HG02571 (cell line): ENCODE results near the gene ZNF835.
"Not testable (repeated sequence)": the region's sequence is repeated elsewhere in the genome, so short reads cannot be mapped to it uniquely, and the experiment has no call there.

Source experiments
- ATAC-seq: cut with Tn5 transposase; IDR thresholded peaks from one replicate; pipeline ENCODE4 v1.9.1; 2021; ENCODE audit warnings: mild to moderate bottlenecking, moderate library complexity; ENCODE audit not compliant: unreplicated experiment

ZNF835 gene

DNA sequence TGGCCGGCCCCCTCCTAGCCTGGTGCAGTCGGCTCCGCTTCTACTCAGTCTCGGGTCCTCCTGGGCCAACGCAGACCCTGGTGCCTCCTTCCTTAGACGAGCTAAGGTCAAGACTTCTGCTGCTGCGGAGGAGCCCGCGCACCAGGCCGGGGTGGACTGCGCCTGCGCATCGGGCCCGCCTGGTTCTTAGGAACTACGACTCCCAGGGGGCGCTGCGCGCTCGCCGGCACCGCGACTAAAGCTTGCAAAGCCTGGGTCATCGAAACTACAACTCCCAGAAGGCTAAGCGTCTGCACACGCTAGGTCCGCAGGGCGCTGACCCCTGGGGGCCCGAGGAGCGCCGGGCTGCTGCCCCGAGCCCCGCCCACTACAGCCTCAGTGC is at the start of gene ZNF835:
Gene ZNF835, minus strand, starts transcription at position 145 of the 382 bp plus-strand sequence. CDS start 6,559 bp downstream, outside the sequence.
- no peak for ATAC-seq

DNA sequence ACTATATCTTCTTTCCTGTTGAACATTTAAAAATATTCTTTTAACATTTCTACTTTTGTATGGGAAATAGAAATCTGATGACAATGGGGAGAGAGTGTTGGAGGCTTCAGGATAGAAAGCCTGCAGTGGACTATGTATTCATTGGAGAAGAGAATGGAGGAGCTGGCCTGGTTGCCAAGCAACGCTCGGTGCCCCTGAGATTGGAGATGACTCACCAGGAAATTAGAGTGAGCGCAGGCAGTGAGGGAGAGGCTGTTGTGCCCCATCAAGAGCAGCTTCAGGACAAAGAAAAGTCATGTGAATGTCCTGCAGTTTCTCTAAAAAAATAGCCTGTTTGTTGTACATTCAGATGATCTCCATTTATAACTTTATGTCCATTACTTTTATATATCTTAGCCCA is 48.7 kb upstream of the ZNF835 start:
- no peak for ATAC-seq

DNA sequence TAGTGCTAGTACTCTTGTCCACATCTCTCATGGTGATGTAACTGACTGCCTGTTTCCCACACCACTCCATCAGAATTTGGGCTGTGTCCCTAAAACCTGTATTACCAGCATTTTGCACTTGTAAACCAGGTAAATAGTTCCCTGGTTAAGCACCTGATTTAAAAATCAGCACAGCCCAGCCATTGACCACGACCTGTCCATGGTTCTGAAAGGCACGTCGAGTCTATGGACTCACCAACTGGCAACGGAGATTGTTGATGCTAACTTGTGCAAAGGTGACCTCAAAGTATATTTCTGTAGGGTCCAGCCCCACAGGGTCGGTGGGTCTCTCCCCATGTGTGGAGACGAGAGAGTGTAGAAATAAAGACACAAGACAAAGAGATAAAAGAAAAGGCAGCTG is 46.7 kb upstream of the ZNF835 start:
- ATAC-seq = no peak

DNA sequence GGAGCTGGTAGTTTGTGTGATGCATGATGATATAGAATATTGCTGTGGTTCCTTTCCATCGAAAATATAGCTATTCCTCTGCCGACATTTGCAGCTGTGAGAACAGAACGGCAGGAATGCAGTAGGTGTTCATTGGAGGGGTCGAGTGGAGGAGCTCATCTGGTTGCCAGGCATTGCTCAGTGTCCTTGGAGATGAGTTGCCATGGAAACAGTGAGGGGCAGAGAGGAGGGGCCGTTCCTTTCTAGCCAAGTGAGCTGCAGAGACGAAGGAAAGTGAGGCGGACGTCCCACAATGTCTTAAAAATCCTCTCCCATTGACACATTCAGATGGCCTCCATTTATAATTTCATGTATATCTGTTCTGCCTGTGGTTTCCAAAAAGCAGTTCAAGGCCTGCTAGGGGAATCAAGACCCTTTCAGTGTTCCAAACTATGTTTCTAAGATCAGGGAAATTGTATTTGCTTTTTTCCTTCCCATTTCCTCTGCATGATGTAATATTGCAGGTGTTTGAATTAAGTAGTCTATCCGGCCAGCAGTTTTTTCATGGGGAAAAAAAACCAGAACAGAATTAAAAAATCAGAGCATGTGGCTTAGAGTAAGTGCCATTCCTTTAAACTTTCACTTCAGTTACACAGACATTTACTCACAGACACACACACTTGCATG is 41.2 kb upstream of the ZNF835 start:
- no peak for ATAC-seq

DNA sequence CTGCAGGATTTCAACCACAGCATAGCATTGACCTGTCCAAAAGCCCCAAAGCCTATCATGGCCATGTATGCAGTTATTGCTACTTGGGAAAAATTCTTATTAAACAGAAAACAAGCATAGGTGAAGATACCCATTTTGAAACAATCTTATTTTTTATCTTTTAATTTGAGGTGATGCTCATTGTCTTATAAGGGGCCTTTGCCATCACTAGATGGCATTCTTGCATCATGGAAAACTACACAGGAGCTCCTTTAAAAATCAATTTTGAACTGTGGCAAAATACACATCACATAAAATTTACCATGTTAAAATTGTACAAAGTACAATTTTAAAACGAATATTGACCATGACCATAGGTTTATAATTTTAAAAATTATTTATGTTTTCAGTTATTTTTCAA is 38.9 kb upstream of the ZNF835 start:
- ATAC-seq = no peak

DNA sequence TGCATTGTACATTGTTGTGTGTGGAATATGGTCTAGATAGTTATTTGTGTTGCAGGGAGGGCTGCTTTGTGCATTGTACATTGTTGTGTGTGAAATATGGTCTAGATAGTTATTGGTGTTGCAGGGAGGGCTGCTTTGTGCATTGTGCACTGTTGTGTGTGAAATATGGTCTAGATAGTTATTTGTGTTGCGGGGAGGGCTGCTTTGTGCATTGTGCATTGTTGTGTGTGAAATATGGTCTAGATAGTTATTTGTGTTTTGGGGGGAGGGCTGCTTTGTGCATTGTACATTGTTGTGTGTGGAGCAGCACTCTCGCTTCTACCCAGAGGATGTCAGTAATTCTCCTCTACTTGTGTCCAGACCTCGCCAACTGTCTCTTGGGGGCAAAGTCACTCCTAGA is 36.3 kb upstream of the ZNF835 start:
- ATAC-seq = no peak

DNA sequence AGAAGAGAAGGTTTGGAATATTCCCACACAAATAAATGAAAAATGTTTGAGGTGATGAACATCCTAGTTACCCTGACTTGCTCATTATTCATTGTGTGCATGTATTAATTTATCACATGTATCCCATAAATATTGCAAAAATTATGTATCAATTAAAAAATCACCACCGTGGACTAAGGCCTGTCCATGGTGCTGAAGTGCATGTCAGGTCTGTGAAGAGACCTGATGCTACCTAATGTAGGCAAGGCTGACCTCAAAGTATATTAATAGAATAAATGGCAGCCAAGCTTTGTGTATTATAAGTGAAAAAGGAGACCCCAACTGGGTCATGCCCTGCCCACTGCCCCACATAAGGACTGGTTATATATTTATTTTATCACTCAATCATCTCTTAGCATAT is 34.4 kb upstream of the ZNF835 start:
- ATAC-seq = no peak

DNA sequence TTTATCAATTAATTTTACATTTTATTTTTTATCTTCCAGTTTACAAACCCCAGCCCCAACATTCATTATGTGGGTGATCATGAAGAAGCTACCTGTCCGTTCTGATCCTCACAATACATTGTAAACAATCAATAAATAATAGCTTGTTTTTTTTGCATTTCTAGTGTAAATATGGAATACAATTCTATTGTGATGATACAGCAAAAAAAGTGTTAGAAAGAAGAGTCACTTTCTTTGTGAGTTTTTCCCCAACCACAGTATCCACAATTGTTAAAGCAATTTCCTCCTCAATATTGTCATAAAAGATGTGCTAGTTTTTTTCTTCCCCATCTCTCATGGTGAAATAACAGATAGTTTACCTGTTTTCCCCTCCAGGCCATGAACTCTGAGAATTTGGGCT is 30.3 kb upstream of the ZNF835 start:
- ATAC-seq = no peak

DNA sequence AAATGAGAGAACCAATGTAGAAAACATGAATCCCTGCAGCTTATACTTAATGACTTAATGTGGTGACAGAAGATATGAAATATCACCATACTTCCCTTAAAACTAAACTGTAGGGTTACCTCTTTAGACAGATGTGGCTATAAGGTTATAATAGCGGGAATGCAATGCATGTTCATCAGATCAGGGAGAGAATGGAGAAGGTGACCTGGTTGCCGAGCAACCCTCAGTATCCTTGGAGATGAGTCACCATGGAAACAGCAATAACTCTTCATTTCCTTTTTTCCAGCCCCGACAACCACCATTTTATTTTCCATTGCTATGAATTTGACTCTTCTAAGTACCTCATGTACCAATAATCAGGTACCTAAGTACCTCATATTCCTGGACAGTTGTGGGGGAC is 28.0 kb upstream of the ZNF835 start:
- ATAC-seq = no peak

DNA sequence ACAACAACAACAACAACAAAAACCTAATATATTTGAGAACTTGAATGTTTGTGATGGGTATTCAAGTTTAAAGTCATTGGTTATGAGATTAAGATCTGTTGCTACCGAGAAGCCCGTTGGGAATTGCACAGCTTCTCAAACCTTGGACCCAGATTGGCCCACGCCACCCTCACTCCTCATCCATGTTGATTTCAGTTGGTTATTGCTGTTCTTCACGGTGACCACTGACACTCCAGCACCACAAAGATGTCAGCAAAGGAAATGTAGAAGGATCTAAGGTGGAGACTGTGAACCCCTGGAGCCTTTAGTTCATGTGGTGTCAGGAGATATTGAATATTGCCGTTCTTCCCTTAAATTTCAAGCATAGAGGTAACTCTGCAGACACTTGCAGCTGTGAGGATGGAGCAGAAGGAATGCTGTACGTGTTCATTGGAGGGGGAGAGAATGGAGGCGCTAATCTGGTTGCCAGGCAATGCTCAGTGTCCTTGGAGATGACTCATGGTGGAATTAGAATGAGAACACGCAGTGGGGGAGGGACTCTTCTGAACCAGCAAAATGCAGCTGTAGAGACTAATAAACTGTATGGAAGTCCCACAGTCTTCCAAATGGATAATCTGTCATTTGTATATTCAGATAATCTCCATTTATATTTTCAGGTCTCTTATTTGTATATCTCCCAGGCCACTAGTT is 20.8 kb upstream of the ZNF835 start:
- ATAC-seq = no peak

DNA sequence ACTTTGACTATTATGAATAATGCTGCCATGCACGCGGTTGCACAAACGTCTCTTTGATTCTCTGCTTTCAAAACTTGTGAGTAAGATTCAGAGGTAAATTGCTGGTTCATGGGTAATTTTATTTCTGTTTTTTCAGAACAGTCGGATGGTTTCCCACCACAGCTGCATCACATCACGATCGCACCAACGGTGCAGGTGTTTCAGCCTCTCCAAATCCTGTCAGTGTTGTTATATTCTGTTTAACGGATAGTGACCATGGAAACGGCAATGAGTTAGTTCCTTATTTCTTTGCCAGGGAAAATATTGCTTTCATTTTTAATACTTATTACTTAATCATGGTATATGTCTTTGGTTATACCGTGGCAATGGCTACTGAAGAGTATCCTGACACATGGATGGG is 19.1 kb upstream of the ZNF835 start:
- ATAC-seq = no peak

DNA sequence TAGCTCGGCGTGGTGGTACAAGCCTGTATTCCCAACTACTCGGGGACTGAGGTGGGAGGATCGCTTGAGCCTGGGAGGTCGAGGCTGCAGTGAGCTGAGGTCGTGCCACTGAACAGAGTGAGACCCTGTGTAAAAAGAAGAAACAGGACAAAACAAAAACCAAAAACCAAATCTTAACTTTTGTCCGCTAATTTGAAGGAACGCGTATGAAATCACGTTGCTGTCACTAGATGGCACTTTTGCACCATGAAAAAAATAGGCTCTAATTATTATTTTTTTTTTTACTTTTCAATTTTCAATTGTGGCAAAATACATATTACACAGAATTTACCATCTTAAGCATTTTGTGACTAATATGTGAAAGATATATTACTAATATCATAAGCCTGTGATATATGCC is 17.6 kb upstream of the ZNF835 start:
- no peak for ATAC-seq

DNA sequence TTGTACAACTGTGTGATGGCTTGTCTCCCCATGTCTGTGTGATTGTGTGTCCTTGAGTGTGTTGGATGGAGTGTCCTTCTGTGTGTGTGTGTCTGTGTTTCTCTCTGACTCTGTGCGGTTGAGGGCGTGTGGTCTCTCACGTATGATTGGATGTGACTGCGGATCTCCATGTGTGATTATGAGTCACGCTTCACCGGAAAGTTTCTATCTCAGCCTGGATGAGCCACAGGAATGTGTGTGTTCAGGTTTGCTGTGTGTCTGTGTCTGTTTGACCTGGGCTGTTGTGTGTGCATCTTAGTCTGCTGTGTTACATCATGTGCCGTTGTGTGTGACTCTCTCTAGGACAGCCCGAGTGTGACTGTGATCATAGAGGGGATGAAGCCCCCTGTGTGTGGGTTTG is 15.5 kb upstream of the ZNF835 start:
- no peak for ATAC-seq

DNA sequence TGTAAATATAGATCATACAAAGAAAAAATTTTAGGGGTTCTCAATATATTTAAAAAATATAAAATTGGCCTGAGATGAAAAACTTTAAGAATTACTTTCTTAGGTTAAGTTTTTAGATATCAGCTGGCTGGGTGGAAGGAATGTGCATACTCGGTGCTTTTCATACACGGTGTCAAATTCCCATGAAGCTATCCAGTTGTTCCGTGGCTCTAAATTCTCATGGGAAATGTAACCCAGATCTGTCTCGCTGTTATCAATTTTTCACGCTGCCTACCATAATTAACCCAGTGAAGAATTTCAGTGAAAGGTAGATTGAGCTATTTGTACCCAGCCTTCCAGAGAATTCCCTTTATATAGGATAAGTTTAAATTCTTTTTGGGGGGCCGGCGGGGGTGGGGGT is 11.6 kb upstream of the ZNF835 start:
- ATAC-seq = no peak

DNA sequence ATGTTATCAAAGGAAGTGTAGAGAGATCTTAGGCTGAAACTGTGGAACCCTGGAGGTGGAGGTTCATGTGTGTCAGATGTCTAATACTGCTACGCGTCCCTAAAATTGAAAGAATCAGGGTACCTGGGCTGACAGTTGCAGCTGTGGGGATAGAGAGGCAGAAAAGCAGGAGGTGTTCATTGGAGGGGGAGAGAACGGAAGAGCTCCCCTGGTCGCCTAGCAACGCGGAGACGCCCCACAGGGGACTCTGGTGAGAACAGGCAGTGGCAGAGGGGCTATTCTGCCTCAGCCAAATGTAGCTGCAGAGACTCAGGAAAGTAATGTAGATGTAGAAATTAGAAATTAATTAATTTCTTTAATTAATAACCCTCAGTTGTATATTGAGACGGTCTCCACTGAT is 10.1 kb upstream of the ZNF835 start:
- no peak for ATAC-seq

DNA sequence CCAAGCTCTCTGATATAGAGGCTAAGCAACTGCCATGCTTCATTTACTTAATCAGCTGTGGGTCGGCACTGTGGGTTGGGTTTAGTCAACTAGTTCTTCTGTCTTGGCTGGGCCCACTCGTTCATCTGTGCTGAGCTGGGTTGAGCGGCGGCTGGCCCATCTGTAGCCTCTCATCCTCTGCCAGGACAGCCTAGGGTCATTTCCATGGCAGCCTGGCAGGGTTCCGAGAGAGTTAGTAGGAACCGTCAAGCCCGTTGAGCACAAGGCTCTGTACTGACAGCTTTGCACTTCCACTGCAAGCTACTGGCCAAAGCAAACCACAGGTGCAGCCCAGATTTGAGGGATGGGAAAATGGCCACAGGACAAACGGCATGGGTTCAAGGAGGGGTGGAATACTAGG is 6.6 kb upstream of the ZNF835 start:
- ATAC-seq = no peak

DNA sequence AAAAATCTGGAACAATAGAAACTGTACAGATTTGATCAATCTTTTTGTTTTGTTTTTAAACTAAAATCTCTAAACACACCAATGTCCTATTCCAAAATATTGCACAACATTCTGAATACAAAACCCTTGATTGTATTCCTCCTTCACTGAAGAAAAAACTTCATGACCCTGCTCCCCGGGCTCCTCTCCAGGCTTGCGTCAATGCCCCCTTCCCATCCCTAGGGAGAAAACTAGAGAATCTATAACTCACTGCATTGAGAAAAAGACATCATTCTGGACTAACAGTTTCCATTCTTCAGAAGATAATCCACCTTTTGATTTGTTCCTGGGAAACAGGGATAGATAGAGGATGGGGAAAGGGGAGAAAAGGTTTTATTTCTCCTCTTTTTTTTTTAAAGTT is 1.1 kb upstream of the ZNF835 start:
- not testable (repeated sequence) for ATAC-seq

DNA sequence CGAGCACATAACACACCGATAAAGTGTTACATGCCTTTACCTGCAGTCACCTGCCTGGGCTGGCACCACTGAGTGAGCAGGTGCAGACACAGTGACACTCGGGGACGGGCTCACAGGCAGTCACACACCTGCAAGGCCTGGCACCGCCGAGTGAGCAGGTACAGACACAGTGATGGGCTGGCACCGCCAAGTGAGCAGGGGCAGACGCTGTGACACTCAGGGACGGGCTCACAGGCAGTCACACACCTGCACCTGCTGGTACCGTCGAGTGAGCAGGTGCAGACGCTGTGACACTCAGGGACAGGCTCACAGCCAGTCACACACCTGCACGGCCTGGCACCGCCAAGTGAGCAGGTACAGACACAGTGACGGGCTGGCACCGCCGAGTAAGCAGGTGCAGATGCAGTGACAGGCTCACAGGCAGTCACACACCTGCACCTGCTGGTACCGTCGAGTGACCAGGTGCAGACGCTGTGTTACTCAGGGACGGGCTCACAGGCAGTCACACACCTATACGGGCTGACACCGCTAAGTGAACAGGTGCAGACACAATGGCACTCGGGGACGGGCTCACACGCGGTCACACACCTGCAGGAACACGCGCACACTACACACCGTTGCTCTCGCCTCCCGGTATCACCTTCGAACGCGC is 470 bp downstream of the ZNF835 start:
- ATAC-seq = no peak

DNA sequence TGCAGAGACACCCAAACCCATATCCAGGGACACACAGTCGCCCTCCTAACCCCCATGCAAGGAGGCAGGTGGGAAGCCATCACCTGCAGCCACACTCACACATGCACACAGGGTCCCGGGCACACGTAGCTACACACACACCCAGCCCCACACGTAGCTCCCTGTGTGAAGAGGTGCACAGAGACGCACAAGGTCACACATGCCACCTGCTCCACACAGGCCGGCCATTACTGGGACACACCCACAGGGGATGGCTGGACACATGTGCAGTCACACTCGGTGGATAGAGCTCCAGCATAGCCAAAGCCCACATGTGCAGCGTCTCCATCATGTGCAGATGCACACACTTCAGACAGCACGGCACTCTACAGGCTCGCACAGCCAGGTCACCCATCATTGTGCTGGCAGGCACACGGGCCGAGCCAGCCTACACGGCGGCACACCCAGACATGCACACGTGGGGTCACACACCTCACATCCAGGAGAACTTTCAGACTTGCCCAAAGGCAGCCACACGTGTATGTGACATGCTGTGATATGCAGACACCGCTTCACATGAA is 1.1 kb downstream of the ZNF835 start:
- no peak for ATAC-seq

DNA sequence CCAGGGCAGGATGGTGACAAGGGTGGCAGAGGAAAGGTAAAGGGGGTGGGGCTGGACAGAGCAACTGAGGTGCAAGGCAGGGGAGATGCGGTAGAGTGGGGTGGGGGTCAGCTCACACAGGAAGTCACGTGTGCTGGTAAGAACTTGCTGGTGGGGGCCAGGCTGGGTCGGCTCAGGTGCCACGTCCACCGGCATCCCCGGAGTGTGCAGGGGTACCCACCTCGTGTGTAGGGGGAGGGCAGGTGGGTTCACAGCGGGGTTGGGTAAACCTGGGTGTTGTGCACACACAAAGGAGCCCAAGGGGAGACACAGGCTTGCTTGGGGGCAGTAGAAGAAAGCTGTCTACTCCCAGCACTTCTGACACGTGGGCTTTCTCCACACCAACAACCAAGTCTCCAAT is 2.9 kb downstream of the ZNF835 start:
- ATAC-seq = no peak

DNA sequence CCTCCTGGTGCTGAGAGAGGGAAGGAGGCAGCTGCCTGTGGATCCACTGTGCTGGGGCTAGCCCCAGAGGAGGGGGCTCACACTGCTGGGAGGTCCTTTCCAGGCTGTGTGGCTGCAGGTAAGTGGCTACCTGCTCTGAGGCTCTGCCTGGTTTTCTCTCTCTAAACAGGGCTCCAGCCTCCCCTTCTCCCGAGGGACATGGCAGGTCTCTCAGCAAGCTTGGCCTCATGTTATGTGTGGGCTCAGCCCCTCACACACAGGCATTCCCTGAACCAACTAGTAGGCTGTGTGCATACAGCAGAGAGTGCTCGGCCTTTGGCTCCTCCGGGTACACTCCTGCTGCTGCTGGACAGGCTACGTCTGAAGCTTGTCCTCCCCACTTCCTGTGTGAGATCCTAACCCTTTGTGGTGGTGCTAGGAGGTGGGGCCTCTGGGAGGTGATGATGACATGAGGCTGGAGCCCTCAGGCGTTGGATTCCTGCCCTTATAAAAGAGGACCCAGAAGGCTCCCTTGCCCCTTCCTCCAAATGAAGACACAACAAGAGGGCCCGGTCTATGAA is 4.2 kb downstream of the ZNF835 start:
- no peak for ATAC-seq

DNA sequence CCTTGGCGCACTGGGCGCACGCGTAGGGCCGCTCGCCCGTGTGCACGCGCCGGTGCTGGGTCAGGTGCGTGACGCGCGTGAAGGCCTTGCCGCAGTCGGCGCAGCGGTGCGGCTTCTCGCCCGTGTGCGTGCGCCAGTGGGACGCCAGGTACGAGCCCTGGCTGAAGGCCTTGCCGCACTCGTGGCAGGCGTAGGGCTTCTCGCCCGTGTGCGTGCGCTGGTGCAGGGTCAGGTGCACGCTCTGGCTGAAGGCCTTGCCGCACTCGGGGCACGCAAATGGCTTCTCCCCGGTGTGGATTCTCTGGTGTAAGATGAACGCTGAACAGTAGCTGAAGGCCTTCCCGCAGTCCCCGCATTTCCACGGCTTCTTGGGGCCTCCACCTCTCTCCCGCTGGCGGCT is 7.0 kb downstream of the ZNF835 start:
- ATAC-seq = no peak
